GM19463 (cell line): ENCODE data around the gene KRT36.

Source experiments
- ATAC-seq: cut with Tn5 transposase; IDR thresholded peaks from one replicate; pipeline ENCODE4 v1.9.1; 2021; ENCODE audit warnings: mild to moderate bottlenecking, moderate library complexity; ENCODE audit not compliant: unreplicated experiment

Gene KRT36

DNA sequence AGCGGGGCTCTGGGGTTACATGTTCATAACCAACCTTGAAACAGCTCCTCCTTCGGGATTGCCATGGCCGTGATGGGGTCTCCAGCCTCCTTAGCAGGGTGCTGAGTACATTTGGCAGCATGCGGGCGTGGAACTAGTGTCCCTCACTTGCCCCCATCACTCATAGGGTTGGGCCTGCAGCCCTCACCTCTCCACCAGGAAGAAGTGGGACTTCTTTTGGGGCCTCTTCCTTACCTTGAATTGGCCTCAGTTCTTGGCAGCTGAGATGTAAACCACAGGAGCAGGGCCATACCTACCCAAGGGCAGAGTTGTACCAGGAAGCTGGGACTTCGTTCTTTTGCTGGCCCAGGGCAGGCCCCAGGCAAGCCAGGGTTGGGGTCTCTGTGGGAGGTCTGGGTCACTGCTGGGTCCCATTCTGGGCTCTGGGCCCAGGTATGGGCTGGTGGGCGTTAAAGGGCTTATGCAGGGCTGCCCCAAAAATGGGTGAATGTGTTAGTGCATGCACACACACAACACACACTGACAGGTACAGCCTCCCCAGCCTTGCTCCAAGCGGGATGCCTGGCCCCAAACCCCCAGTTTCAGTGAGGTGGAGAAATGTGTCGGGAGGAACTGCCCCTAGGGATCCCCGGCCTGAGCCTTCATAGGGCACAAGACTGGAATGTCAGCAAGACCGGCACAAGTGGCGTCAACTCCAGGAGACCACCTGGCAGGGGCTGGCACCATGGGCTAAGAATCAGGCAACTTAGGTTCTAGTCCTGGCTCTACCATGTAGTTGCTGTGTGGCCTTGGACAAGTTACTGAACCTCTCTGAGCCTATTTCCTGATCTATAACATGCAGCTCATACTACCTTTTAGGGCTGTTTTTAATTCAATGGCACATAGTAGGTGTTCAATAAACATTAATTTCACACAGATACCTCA is 32.9 kb upstream of the KRT36 start:
- ATAC-seq: no peak

- no peak for ATAC-seq
These were observed 32.0 kb upstream of the KRT36 start for GRCh38 chr17:41521574-41522261.

GRCh38 chr17:41520821-41521521 is 31.3 kb upstream of the KRT36 start:
- no peak for ATAC-seq

GRCh38 chr17:41519501-41520224 is 30.0 kb upstream of the KRT36 start:
- ATAC-seq: no peak

GRCh38 chr17:41518789-41519449 is 29.2 kb upstream of the KRT36 start, which contains the start of gene KRT15:
KRT15 (minus strand) TSS chr17:41518890; CDS start chr17:41518827, 63 bp downstream.
- no peak for ATAC-seq

GRCh38 chr17:41518031-41518430 is 28.3 kb upstream of the KRT36 start:
- no peak for ATAC-seq

GRCh38 chr17:41516830-41517283 is 27.1 kb upstream of the KRT36 start:
- no peak for ATAC-seq

GRCh38 chr17:41516147-41516829 is 26.6 kb upstream of the KRT36 start:
- ATAC-seq: no peak

GRCh38 chr17:41513168-41513547 is 23.4 kb upstream of the KRT36 start:
- no peak for ATAC-seq

DNA sequence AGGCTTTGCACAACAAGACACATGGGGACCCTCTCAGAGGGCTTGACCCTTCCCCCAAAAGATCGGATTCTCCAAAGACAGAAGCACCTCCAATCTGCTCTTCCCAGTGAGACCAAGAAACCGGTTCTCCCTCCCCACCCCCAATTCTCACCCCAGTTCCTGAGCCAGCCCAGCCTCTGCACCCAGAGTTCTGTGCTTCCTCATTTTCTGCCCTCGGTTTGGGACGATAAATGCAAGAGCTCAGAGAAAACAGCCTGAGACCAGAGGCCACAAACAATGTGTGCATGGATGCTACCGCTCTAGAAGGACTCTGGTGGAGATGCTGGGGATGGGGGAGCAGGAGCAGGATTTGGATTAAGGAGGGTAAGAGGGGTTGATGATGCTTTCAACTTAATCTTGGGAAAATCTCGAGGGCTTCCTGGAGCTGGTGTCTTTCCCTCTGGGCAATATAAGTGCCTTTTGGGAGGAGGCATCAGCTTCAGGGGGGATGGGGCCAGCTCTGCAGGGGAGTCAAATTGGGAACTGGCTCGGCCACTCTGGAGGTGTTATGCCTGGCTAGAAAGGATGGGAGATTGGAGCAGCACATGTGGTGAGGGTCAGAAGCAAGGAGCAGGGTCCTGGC is 22.9 kb upstream of the KRT36 start:
- no peak for ATAC-seq

- ATAC-seq: no peak
These were observed 22.0 kb upstream of the KRT36 start for GRCh38 chr17:41511716-41512115.

DNA sequence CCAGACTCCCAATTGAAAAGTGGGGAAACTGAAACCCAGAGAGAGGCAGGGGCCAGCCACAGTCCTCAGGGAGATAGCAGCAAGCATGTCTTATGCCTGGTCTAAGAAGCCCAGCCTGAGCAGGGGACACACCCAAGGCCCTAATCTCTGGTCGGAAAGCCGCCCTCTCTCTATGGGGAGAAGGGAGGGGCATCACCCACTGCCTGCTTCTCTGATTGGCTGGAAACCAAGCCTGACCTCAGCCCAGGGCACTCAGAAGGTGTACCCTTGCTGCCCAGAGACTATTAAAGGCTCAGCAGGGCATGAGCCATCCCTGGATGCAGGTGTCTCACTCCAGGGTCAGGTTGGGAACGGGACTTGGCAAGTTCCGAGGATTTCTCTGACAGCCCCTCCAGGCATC is 21.4 kb upstream of the KRT36 start:
- ATAC-seq: no peak

- no peak for ATAC-seq
These were observed 20.7 kb upstream of the KRT36 start for GRCh38 chr17:41510251-41511065.

DNA sequence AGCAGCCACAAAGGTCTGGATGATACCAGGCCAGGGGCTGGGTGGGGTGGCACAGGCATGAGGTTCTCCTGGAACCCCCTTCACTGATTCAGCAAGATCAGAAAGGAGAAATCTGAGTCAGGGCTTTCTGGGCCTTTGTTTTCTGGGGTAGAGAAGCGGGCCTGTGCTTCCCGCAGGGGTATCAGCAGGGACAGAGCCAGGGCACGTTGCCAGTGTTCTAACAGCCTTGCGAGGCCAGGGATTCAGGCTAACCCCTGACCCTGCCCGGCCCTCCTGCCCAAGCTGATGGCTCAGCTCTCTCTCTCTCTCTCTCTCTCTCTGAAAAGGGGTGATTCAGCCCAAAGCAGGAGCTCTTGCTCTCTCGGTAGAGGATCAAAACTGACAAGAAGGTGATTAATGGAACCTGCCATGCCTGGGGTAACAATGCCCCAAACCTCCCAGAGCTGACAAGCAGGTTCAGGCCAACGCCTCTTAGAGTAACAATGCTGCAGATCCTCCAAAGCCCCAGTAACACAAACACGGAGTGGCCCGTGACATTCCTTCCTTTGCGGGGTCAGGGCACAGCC is 17.7 kb upstream of the KRT36 start:
- ATAC-seq: no peak

DNA sequence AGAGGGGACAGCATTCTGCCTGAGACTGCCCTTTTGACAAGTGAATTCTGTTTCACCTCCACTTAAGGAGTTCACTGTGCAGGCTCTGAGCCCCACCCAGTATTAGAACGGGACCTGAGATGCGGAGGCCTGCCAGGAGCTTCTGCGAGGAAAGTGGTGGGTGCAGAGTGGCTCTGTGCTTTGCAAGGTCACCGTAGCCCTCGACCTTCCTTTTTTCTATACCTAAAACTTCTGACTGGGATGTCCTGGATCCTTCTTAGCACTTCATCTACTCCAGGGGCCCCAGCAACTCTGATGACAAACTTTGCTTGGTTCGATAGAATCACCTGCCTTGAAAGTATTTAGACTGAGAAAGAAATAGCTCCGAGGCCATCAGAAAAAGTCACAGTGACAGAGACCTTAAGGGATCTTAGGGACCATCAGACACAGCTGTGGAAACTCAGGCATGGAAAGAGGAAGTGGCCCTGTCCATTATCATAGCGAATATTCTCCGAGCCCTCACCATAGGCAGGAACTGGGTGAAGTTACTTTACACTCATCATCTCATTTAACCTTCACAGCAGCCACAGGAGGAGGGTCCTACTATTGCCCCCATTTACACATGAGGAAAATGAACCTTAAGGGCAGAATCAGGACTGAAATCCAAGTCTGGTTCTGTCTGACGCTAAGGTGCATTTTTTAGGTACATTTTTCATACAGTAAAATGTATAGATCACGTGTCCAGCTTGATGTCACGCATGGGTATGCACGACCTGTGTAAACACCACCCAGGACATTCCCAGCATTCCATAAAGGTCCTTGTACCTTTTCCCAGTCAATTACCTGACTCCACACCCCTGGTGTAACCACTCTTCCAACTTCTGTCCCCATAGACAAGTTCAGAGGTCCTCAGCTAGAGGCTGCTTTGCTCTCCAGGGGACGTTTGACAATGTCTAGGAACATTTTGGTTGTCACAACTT is 16.4 kb upstream of the KRT36 start:
- ATAC-seq: no peak

DNA sequence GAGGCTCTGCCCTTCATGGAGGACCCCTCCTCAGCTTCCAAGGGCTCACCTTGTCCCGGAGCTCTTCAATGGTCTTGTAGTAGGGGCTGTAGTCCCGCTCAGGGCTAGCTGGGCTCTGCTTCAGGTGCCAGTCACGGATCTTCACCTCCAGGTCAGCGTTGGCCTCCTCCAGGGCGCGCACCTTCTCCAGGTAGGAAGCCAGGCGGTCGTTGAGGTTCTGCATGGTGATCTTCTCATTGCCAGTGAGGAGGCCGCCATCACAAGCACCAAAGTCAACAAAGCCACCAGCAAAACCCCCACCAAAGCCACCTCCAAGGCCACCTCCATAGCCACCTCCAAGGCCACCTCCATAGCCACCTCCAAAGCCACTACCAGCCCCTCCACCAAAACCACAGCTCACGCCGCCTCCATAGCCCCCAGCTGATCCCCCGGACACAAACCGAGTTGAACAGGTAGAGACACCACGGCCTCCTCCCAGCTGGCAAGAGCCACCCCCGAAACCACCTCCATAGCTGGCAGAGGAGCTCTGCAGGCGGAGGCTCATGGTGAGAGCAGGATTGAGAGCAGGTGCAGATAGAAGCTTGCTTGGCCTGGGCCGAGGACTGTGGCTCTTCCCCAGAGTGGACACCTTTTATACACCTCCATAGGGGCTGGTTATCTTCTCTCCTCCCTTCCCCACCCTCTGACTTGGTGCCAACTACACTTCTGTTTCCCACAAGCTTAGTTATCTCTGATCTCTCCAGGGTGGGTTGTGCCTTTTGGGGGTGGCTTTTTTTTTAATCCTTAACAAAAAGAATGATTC is 15.5 kb upstream of the KRT36 start, which contains the start of gene KRT13:
KRT13 (minus strand) TSS at position 606 of the 802 bp plus-strand sequence; CDS start at position 544, 62 bp downstream.
- no peak for ATAC-seq
